Stimulated activated memory B cell treated with anti-CD40 and anti-IgM and Interleukin-4, amounts not matched to agents 10 μg/mL and 1 μg/mL and 100 μg/mL, for 72 hours (primary cell): Measurements from ENCODE around the gene ABCB8.

Experiments
- ATAC-seq: fragments of 150-1000 bp; cut with Tn5 transposase; 2 replicates; pipeline ENCODE4 v1.10.0; 2021
- H3K27ac Mint-ChIP-seq: one replicate; pipeline ENCODE4 v1.8.0; 2022; ENCODE audit warnings: mild to moderate bottlenecking, mixed read lengths
- H3K27me3 Mint-ChIP-seq: one replicate; pipeline ENCODE4 v1.8.0; 2022; ENCODE audit warnings: mixed read lengths
- H3K36me3 Mint-ChIP-seq: one replicate; pipeline ENCODE4 v1.8.0; 2022; ENCODE audit warnings: mixed read lengths
- H3K4me1 Mint-ChIP-seq: one replicate; pipeline ENCODE4 v1.8.0; 2022; ENCODE audit warnings: mixed read lengths
- H3K4me3 Mint-ChIP-seq: one replicate; pipeline ENCODE4 v1.8.0; 2022; ENCODE audit warnings: mild to moderate bottlenecking, moderate library complexity, mixed read lengths
- H3K9me3 Mint-ChIP-seq: one replicate; pipeline ENCODE4 v1.8.0; 2022; ENCODE audit warnings: mixed read lengths

Gene ABCB8

DNA sequence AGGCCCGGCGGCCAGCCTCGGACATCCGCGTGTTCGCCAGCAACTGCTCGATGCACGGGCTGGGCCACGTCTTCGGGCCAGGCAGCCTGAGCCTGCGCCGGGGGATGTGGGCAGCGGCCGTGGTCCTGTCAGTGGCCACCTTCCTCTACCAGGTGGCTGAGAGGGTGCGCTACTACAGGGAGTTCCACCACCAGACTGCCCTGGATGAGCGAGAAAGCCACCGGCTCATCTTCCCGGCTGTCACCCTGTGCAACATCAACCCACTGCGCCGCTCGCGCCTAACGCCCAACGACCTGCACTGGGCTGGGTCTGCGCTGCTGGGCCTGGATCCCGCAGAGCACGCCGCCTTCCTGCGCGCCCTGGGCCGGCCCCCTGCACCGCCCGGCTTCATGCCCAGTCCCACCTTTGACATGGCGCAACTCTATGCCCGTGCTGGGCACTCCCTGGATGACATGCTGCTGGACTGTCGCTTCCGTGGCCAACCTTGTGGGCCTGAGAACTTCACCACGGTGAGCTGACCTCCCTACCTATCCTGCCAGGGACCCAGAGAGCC lies 20.7 kb downstream of the ABCB8 start:
- no peaks in the 10 kb centered on the region for H3K9me3 Mint-ChIP-seq

DNA sequence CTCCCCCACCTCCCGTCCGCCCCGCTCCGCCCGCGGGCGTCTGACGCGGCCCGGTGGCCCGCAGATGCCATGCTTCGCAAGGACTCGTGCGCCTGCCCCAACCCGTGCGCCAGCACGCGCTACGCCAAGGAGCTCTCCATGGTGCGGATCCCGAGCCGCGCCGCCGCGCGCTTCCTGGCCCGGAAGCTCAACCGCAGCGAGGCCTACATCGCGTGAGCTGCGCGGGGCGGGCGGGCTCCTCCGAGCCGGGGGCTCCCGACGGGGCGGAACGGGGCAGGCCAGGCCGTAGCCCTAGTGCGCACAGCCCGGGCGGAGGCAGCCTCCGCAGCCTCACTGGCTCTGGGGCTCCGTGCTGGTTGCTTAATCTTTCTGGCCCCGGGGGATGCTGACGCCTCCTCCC lies 22.9 kb downstream of the ABCB8 start:
- Mint-ChIP-seq H3K9me3 (no peaks in the 10 kb centered on the region), H3K27ac (no peak overlapping the region), H3K4me1 (peaks cover 10% of the 10 kb centered on the region), H3K4me3 (no peak overlapping the region), H3K27me3 (peaks cover 27% of the 10 kb centered on the region), H3K36me3 (peaks cover 31% of the 10 kb centered on the region)
- peak; percentile 14 for ATAC-seq

More for the DNA sequence above, 20.7 kb downstream of the ABCB8 start:
- H3K27me3 Mint-ChIP-seq = peaks cover 27% of the 10 kb centered on the region
- ATAC-seq = no peak
- H3K4me1 Mint-ChIP-seq = peaks cover 10% of the 10 kb centered on the region
- H3K4me3 Mint-ChIP-seq = no peak overlapping the region
- no peak overlapping the region for H3K27ac Mint-ChIP-seq
- peaks cover 21% of the 10 kb centered on the region for H3K36me3 Mint-ChIP-seq

DNA sequence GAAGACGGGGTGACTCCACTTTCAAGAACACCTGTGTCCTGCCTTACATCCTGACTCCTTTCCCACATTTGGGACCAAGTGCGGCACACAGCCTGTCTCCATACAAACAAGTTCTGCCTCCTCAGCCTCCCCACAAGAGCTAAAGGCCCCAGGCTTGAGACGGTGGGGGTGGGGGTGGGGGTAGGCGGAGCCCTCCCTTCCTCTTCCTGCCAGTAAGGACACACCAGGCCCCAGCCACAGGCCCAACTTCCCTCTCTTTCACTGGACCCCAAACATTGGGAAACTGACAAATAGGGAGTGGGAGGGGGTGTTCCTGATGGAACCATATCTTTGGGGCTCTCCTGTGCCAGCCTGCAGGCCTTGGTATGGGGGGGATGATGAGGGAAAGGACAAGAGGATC lies 24.8 kb downstream of the ABCB8 start:
- H3K36me3 Mint-ChIP-seq = peaks cover 31% of the 10 kb centered on the region
- peaks cover 27% of the 10 kb centered on the region for H3K27me3 Mint-ChIP-seq
- no peak overlapping the region for H3K27ac Mint-ChIP-seq
- H3K9me3 Mint-ChIP-seq = no peaks in the 10 kb centered on the region
- peaks cover 23% of the 10 kb centered on the region for H3K4me1 Mint-ChIP-seq
- no peak for ATAC-seq
- H3K4me3 Mint-ChIP-seq = no peak overlapping the region

DNA sequence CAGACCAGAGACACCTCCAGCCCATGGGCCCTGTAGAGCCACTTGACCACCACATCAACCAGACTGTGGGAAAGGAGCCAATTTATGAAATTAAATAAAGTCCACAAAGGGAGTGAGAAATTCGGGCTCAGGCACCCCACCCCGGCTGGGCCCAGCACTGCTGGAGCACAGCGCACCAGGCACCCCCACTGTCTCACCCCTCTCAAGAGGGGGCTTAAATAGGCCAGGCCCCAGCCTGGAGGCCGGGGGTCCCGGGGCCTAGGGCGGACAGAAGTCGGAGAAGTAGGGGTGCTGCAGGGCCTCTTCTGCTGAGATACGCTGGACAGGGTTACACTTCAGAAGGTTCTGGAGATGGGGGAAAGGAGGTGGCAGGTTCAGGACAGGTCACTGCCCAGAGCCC lies 25.5 kb downstream of the ABCB8 start:
- peaks cover 25% of the 10 kb centered on the region for H3K4me1 Mint-ChIP-seq
- no peaks in the 10 kb centered on the region for H3K9me3 Mint-ChIP-seq
- no peak overlapping the region for H3K27ac Mint-ChIP-seq
- no peak overlapping the region for H3K4me3 Mint-ChIP-seq
- H3K36me3 Mint-ChIP-seq = peaks cover 31% of the 10 kb centered on the region
- peaks cover 27% of the 10 kb centered on the region for H3K27me3 Mint-ChIP-seq
- ATAC-seq = no peak

DNA sequence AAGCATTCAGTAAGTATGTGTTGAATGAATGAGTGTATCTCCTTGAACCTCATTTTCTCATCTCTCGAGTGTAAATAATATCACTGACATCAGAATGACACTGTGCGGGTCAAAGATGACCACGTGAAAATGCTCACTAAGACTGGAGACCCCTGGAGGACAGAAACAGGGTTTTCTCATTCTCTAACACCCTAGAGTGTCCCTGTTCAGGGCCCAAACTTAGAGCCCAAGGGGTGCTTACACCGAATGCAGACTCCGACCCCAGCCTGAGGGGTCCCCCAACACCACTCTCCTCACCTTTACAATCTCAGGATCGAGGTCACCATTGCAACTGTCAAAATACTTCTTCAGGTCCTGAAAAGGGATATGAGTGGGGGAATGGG lies 28.0 kb downstream of the ABCB8 start:
- peaks cover 44% of the 10 kb centered on the region for H3K4me1 Mint-ChIP-seq
- H3K27me3 Mint-ChIP-seq = peaks cover 16% of the 10 kb centered on the region
- H3K4me3 Mint-ChIP-seq = peak overlapping the region; percentile 88
- H3K27ac Mint-ChIP-seq = no peak overlapping the region
- H3K36me3 Mint-ChIP-seq = peaks cover 31% of the 10 kb centered on the region
- no peaks in the 10 kb centered on the region for H3K9me3 Mint-ChIP-seq
- no peak for ATAC-seq

DNA sequence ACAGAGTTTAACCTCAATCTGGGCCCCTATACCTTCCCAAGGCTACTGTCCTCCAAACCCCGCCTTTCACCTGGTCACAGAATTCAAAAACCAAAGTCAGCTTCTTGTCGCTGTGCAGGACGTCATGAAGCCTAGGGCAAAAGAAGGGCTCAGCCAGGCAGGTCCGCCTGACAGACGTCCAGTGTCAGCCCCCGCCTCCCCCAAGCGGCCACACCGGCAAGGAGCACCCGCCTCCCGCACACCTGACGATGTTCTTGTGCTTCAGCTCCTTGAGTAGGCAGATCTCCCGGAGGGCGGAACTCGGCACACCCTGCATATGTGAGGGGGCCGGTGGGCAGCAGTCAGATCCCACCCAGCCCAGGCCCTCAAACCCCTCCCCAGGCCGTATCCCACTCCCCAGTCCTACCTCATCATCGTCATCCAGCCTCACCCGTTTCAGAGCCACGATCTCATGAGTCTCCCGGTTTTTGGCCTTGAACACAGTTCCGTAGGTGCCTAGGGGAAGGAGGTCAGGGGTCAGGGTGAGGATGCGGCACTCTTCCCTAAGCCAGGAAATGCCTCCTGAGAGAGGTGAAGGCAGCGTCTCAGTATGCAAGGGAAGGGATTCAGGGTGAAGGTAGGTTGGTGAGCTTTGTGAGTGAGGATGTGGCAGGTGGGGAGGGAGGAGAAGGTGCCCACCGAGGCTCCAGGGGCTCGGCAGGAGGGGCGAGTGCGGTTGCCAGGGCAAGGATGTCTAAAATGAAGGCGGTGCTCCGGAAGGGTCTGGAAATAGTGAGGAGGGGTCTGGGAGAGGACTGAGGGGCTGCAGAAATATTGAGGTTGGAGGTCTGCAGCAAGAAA lies 28.6 kb downstream of the ABCB8 start:
- Mint-ChIP-seq H3K36me3 (peaks cover 31% of the 10 kb centered on the region), H3K4me3 (peak overlapping the region; percentile 88), H3K9me3 (no peaks in the 10 kb centered on the region), H3K27me3 (peaks cover 11% of the 10 kb centered on the region), H3K4me1 (peaks cover 45% of the 10 kb centered on the region), H3K27ac (peak overlapping the region; percentile 86)
- ATAC-seq = no peak

DNA sequence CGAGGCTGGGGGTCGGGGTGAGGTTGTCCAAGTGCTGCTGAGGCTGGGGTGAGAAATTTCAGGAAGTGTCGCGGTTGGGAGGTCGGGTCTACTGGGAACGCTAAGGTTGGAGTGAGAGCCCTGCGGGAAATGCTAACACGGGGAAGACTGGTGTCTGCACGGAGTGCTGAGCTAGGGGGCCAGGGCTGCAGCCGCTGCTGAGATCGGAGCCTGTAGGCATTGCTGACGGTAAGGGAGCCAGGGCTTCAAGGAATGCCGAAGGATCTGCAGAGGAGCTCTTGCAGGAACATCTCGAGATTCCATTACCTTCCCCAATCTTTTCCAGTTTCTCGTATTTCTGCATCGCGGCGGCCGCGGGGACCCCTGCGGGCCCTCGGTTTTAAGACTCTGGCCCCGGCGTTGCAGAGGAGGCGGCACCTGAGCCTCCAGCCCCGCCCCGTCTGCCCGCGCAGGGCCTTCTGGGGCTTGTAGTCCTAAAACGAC lies 29.3 kb downstream of the ABCB8 start, which contains the start of gene CDK5:
Gene CDK5, minus strand, starts transcription at position 392 of the 483 bp plus-strand sequence. Its CDS starts 49 bp downstream, at position 343.
- H3K9me3 Mint-ChIP-seq = no peaks in the 10 kb centered on the region
- peaks cover 46% of the 10 kb centered on the region for H3K4me1 Mint-ChIP-seq
- H3K27me3 Mint-ChIP-seq = peaks cover 5% of the 10 kb centered on the region
- H3K27ac Mint-ChIP-seq = peak within 1 kb of the TSS; percentile 86
- ATAC-seq = peak; percentile 0
- H3K4me3 Mint-ChIP-seq = peak within 1 kb of the TSS; percentile 88
- H3K36me3 Mint-ChIP-seq = peaks cover 28% of the 10 kb centered on the region

DNA sequence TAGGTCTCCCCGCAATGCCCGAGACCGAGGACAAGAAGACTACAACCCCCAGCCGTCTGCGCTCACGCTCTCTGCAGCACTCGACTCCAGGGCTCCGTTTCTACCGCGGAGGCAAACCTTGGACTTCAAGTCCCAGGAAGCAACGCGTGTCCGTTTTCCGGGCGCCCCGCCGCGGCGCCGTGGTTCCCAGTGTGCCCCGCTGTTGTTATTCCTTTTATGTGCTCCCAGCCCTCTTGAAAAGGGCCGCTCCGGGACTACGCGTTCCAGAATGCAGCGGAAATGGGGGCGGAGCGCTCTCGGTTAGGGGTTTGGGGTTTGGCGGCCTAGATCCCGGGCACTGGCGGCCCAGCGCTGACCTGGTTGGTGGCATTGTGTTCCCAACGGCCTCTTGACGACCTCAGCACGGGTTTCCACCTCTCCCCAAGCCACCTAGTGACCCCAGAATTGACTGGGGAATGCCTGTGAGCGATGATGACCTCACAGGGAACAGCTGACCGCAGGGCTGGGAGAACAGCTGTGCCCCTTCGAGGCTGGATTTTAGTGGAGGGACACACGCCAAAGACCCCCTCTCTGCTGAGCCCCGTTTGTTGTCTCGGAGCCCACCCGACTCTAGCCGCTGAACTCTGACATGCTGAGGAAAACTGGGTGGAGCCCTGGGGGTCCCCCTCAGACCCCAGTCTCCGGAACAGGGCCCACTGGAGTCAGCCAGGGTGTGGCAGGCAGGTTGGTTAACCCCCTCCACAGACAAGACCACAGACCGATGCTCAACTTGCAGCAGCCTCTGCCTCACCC lies 29.9 kb downstream of the ABCB8 start:
- Mint-ChIP-seq H3K36me3 (peaks cover 23% of the 10 kb centered on the region), H3K4me3 (peak overlapping the region; percentile 88), H3K27me3 (no peaks in the 10 kb centered on the region), H3K27ac (peak overlapping the region; percentile 86), H3K4me1 (peaks cover 46% of the 10 kb centered on the region), H3K9me3 (no peaks in the 10 kb centered on the region)
- peak; percentile 95 for ATAC-seq

DNA sequence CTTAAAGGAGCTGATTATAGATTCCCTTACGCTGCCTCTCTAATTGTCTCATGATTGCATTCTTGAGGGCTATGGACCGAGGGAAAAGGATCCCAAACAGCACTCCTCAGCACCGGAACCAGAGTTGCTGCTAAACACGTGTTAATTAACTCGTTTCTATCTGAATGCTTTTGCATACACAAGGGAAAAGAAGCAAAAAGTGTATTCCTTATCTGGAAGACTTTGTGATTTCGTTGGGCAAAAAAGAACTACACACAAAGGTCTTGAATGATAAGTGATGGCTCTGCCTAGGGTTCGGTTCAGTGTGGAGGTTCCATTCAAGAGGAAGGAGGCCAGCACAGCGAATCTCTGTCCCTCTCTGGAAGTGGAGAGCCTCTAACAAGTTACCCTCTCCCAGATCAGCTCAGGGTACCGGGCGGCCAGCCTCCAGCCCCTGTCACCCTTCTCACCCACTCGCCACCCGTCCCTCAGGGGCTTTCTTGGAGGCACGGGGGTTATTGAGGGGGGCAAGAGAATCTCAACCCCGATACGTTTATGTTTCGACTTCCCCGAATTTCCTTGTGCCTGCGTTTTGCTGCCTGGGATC lies 30.6 kb downstream of the ABCB8 start:
- H3K27ac Mint-ChIP-seq = peak overlapping the region; percentile 86
- peak overlapping the region; percentile 88 for H3K4me3 Mint-ChIP-seq
- H3K4me1 Mint-ChIP-seq = peaks cover 46% of the 10 kb centered on the region
- no peaks in the 10 kb centered on the region for H3K27me3 Mint-ChIP-seq
- no peaks in the 10 kb centered on the region for H3K9me3 Mint-ChIP-seq
- peaks cover 20% of the 10 kb centered on the region for H3K36me3 Mint-ChIP-seq
- no peak for ATAC-seq

DNA sequence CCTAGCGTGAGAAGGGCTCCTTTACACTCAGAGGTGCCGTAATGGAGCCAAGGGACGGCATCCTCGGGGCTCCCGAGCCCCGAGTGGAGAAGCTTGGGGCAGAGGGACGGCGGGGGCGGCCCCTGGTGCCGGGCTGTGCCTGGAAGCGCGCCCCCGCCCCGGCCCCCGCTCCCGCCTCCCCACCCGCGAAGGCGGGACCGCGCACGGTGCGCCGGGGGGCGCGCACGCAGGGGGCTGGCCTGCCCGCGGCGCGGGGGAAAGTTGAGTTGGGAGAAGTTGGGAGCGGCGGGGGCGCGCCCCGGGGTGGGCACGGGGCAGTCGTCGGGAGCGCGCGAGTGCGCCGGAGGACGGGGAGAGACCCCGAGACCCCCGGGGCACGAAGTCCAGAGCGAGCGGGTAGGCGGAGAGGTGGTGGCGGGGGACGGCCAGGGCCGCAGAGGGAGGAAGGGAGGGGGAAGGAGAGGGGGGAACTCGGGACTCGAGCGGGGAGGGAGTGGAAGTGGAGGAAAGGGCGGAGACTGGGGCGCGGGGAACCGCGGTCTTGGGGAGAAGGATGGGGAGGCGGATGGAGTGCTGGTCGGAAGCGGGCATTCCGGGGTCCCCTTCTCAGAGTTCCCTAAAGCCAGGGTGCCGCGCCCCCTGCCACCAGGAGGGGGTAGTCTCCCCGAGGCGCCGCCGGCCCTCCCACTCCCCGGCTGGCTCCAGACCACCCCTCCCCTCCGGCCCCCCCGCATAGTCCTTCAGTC lies 31.3 kb downstream of the ABCB8 start, which contains the start of gene SLC4A2:
Gene SLC4A2, plus strand, starts transcription at position 223 of the 746 bp plus-strand sequence. CDS start 2,399 bp downstream, outside the sequence.
- peaks cover 19% of the 10 kb centered on the region for H3K36me3 Mint-ChIP-seq
- ATAC-seq = peak; percentile 62
- H3K4me1 Mint-ChIP-seq = peaks cover 46% of the 10 kb centered on the region
- H3K27me3 Mint-ChIP-seq = no peaks in the 10 kb centered on the region
- H3K9me3 Mint-ChIP-seq = no peaks in the 10 kb centered on the region
- H3K4me3 Mint-ChIP-seq = peak within 1 kb of the TSS; percentile 88
- peak within 1 kb of the TSS; percentile 86 for H3K27ac Mint-ChIP-seq

DNA sequence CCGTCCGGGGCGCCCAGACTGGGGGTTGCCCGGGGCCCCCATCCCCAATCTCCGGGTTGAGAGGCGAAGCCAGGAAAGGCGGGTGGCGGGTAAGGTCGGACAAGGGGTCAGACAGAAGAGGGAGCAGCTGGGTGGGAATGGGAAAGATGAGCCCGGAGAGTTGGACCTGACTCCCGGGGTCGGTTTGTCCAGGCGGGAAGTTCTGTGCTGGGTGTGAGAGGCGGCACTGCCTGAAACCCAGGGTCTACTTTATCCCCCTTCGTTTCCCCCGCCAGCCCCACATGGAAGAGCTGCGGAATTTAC lies 31.8 kb downstream of the ABCB8 start:
- Mint-ChIP-seq H3K4me1 (peaks cover 46% of the 10 kb centered on the region), H3K9me3 (no peaks in the 10 kb centered on the region), H3K4me3 (peak overlapping the region; percentile 88), H3K36me3 (peaks cover 14% of the 10 kb centered on the region), H3K27ac (peak overlapping the region; percentile 86), H3K27me3 (no peaks in the 10 kb centered on the region)
- no peak for ATAC-seq

DNA sequence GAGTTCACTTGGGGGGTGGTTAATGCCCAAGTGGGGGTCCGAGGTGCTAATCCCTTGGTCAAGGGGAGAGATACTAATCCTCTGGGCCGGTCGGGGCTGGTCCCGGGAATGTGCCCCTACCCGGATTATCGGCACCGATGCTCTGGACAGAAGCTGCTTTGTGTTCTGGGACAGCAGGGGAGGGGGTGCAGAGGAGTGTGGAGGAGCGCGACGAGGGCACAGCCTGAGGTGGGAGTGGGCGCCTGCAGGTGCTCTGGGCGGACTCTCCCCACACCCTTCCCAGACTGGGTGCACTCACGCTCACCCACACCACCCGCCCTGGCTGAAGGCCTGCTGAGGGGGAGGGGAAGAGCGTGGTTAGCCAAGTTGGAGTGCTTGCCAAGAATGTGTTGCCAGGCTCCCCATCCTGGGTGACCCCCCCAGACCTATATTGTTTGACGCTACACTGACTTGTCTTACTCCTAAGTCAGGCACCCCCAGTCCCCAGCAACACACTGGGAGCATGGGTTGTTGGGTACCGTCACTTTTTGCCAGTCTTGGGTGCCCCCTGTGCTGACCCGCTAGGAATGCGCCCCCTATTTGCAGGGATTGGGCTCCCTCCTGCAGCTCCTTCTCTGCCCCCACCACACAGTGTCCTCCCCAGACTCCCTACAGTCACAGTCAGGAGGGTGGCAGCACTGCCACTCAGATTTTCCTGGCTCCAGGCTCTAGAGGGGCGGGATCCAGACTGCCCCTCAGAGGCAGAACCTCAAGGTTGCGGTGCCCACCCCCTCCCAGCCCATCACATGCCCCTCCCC lies 32.4 kb downstream of the ABCB8 start:
- Mint-ChIP-seq H3K4me3 (peak overlapping the region; percentile 88), H3K27me3 (no peaks in the 10 kb centered on the region), H3K36me3 (peaks cover 17% of the 10 kb centered on the region), H3K9me3 (no peaks in the 10 kb centered on the region), H3K4me1 (peaks cover 50% of the 10 kb centered on the region), H3K27ac (peak overlapping the region; percentile 86)
- no peak for ATAC-seq

DNA sequence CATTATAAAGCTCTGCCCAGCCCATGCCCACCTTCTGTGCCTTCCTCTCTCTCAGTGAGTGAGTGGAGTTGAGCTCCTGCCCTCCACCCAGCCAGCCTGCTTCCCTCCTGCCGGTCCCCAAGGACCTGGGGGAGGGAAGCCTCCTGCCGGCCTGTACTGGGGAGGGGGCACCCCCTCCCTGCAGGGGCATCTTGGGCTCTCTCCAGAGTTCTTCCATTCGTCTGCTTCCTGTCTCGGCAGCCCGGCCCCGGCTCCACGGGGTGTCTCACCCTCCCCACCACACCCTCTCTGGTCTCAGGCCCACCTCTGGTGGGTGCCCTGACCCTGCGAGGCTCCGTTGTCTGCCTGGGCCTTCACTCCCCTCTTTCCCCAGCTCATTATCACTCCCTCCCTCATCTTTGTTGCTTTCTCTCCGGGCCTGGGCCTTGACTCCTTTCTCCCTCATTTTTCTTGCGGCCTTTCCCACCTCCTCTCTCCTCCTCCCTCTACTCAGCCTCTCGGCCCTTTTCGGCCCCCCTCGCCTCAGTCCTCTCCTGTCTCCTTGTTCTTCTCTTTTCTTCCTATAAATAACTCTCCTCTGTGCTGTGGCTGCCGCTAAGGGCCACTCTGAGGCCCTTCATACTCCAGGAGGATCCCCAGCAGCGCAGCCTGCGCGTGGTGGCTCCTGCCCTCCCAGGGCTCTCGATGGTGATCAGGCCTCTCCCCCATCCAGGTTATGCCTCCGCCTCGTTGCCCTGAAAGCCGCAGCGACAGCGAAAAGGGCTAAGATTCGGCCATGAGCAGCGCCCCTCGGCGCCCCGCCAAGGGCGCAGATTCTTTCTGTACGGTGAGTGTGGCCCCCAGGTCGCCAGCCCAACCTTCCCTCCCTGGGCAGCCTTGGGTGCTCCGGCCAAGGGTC lies 33.2 kb downstream of the ABCB8 start:
- H3K4me1 Mint-ChIP-seq = peaks cover 49% of the 10 kb centered on the region
- H3K4me3 Mint-ChIP-seq = peak overlapping the region; percentile 88
- no peaks in the 10 kb centered on the region for H3K9me3 Mint-ChIP-seq
- H3K27me3 Mint-ChIP-seq = no peaks in the 10 kb centered on the region
- ATAC-seq = no peak
- H3K27ac Mint-ChIP-seq = peak overlapping the region; percentile 86
- H3K36me3 Mint-ChIP-seq = peaks cover 16% of the 10 kb centered on the region
